ENCODE measurements around the gene ZNF202. TPM values are rescaled to one million over a fixed set of nuclear protein-coding genes. Genes with fewer than 3 reads are reported as not detected.

The ZNF202 gene

Small RNAs within 50 kb of the gene (small RNA-seq; reads per million reads assigned to genes)
- gene RNU1-21P (ENCODE audit: insufficient read depth) = not detected

Measured in mesendoderm (in vitro differentiated cells).